ENCODE data around the gene ZNF622.

The ZNF622 gene

DNA sequence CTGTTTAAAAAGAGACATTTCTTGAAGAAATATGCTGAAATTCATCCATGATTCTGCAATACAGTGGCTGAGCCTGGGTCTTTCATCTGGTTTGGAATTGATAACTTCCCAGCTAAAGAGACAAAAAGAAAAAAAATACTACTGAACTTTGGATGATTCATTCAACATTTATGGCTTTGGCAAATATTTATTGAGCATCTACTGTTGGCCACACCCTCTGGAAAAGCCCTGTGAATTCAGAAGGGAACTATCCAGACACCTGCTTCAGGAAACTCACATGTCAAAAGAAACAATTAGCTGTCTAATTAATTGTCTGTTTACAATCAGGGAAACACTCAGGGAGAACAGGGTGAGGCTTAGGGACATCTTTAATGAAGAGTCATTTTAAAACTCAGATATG lies 17.8 kb upstream of the ZNF622 start:
- TF ChIP-seq, protein P1, sequence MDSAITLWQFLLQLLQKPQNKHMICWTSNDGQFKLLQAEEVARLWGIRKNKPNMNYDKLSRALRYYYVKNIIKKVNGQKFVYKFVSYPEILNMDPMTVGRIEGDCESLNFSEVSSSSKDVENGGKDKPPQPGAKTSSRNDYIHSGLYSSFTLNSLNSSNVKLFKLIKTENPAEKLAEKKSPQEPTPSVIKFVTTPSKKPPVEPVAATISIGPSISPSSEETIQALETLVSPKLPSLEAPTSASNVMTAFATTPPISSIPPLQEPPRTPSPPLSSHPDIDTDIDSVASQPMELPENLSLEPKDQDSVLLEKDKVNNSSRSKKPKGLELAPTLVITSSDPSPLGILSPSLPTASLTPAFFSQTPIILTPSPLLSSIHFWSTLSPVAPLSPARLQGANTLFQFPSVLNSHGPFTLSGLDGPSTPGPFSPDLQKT (IDR thresholded peaks at IDR 0.05; ENCODE audit: borderline replicate concordance, low read depth, low read length): no peak
- TF ChIP-seq, protein P2, sequence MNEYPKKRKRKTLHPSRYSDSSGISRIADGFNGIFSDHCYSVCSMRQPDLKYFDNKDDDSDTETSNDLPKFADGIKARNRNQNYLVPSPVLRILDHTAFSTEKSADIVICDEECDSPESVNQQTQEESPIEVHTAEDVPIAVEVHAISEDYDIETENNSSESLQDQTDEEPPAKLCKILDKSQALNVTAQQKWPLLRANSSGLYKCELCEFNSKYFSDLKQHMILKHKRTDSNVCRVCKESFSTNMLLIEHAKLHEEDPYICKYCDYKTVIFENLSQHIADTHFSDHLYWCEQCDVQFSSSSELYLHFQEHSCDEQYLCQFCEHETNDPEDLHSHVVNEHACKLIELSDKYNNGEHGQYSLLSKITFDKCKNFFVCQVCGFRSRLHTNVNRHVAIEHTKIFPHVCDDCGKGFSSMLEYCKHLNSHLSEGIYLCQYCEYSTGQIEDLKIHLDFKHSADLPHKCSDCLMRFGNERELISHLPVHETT (tag by site-specific recombination; IDR thresholded peaks at IDR 0.05): no peak
- TF ChIP-seq ZNF776 (tag by site-specific recombination; IDR thresholded peaks at IDR 0.05; ENCODE audit: borderline replicate concordance) (no peak), ZNF629 (tag by site-specific recombination; IDR thresholded peaks at IDR 0.05) (no peak), ZNF777 (tag by site-specific recombination; IDR thresholded peaks at IDR 0.05; ENCODE audit: borderline replicate concordance) (no peak), ZSCAN30 (tag by site-specific recombination; IDR thresholded peaks at IDR 0.05) (no peak), ZSCAN16 (tag by site-specific recombination; IDR thresholded peaks at IDR 0.05) (no peak), ZNF501 (tag by site-specific recombination; IDR thresholded peaks at IDR 0.05) (no peak), ZNF654 (tag by site-specific recombination; IDR thresholded peaks at IDR 0.05; ENCODE audit: low read depth) (no peak), ZNF169 (tag by site-specific recombination; IDR thresholded peaks at IDR 0.05) (no peak), ZNF423 (tag by site-specific recombination; IDR thresholded peaks at IDR 0.05) (no peak), ZNF596 (tag by site-specific recombination; IDR thresholded peaks at IDR 0.05) (no peak)
- TF ChIP-seq, protein P3, sequence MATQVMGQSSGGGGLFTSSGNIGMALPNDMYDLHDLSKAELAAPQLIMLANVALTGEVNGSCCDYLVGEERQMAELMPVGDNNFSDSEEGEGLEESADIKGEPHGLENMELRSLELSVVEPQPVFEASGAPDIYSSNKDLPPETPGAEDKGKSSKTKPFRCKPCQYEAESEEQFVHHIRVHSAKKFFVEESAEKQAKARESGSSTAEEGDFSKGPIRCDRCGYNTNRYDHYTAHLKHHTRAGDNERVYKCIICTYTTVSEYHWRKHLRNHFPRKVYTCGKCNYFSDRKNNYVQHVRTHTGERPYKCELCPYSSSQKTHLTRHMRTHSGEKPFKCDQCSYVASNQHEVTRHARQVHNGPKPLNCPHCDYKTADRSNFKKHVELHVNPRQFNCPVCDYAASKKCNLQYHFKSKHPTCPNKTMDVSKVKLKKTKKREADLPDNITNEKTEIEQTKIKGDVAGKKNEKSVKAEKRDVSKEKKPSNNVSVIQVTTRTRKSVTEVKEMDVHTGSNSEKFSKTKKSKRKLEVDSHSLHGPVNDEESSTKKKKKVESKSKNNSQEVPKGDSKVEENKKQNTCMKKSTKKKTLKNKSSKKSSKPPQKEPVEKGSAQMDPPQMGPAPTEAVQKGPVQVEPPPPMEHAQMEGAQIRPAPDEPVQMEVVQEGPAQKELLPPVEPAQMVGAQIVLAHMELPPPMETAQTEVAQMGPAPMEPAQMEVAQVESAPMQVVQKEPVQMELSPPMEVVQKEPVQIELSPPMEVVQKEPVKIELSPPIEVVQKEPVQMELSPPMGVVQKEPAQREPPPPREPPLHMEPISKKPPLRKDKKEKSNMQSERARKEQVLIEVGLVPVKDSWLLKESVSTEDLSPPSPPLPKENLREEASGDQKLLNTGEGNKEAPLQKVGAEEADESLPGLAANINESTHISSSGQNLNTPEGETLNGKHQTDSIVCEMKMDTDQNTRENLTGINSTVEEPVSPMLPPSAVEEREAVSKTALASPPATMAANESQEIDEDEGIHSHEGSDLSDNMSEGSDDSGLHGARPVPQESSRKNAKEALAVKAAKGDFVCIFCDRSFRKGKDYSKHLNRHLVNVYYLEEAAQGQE (tag by site-specific recombination; IDR thresholded peaks at IDR 0.05): no peak
- TF ChIP-seq, protein P4, sequence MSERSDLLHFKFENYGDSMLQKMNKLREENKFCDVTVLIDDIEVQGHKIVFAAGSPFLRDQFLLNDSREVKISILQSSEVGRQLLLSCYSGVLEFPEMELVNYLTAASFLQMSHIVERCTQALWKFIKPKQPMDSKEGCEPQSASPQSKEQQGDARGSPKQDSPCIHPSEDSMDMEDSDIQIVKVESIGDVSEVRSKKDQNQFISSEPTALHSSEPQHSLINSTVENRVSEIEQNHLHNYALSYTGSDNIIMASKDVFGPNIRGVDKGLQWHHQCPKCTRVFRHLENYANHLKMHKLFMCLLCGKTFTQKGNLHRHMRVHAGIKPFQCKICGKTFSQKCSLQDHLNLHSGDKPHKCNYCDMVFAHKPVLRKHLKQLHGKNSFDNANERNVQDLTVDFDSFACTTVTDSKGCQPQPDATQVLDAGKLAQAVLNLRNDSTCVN (tag by site-specific recombination; optimal IDR thresholded peaks at IDR 0.05): no peak
- TF ChIP-seq, protein P5, sequence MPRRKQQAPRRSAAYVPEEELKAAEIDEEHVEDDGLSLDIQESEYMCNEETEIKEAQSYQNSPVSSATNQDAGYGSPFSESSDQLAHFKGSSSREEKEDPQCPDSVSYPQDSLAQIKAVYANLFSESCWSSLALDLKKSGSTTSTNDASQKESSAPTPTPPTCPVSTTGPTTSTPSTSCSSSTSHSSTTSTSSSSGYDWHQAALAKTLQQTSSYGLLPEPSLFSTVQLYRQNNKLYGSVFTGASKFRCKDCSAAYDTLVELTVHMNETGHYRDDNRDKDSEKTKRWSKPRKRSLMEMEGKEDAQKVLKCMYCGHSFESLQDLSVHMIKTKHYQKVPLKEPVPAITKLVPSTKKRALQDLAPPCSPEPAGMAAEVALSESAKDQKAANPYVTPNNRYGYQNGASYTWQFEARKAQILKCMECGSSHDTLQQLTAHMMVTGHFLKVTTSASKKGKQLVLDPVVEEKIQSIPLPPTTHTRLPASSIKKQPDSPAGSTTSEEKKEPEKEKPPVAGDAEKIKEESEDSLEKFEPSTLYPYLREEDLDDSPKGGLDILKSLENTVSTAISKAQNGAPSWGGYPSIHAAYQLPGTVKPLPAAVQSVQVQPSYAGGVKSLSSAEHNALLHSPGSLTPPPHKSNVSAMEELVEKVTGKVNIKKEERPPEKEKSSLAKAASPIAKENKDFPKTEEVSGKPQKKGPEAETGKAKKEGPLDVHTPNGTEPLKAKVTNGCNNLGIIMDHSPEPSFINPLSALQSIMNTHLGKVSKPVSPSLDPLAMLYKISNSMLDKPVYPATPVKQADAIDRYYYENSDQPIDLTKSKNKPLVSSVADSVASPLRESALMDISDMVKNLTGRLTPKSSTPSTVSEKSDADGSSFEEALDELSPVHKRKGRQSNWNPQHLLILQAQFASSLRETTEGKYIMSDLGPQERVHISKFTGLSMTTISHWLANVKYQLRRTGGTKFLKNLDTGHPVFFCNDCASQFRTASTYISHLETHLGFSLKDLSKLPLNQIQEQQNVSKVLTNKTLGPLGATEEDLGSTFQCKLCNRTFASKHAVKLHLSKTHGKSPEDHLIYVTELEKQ (tag by site-specific recombination; IDR thresholded peaks at IDR 0.05; ENCODE audit: borderline replicate concordance): no peak
- Histone ChIP-seq H3K9me3 (ENCODE audit: control insufficient read depth, insufficient read depth, low read depth, low read length) (no peaks in the 10 kb centered on the region), H3K4me3 (ENCODE audit: low read depth, low read length) (no peak overlapping the region), H3K27ac (ENCODE audit: extremely low read depth, low read depth, low read length) (no peak overlapping the region), H3K4me1 (ENCODE audit: control insufficient read depth, insufficient read depth, low read length) (peaks cover 5% of the 10 kb centered on the region; the same call in 1 of the 2 replicates), H3K36me3 (ENCODE audit: control insufficient read depth in 2 of 2, insufficient read depth in 1 of 2, low read length in 2 of 2) (no peaks in the 10 kb centered on the region)
- ChIA-PET POLR2A (no interaction called here), CTCF (interaction anchor here (0.5 to 2.8 kb wide), 7 partner anchors 15 to 721 kb away, joined by 3 to 15 read pairs (median 5); no protein-coding TSS in a partner anchor)

All from HEK293 (cell line).